PC-3 (cell line): ENCODE data around the gene SYCP2L. TPM values are rescaled to one million over a fixed set of nuclear protein-coding genes. Genes with fewer than 3 reads are reported as not detected.
A peak's percentile ranks its signal among the peaks of the same experiment; 100 is the strongest.

Source experiments
- ATAC-seq: fragments of 200-7000 bp; cut with Tn5 transposase; 2 replicates; pipeline ENCODE4 v1.9.1; 2020; ENCODE audit warnings: mild to moderate bottlenecking, moderate library complexity
- BruUV-seq: library from RNA; stranded (reverse); fragments of 400-500 nt; replicated peaks from 2 replicates; lab custom pipeline; 2021; lab: Mats Ljungman, UMichigan
- CTCF ChIA-PET: fragments of 300-600 bp; sonication (Branson Sonifier 250); formaldehyde crosslinking; loops from one replicate; lab custom pipeline; 2022; ENCODE audit warnings: antibody characterized with exemption; lab: Charles Lee
- POLR2A ChIA-PET: fragments of 300-600 bp; sonication (Branson Sonifier 250); formaldehyde crosslinking; loops from one replicate; lab custom pipeline; 2022; ENCODE audit warnings: antibody characterized with exemption; ENCODE audit not compliant: unreplicated experiment; lab: Charles Lee
- DNase-seq: peaks from one replicate; pipeline ENCODE4 v3.0.0-alpha.2; 2015
- H2AFZ ChIP-seq: fragments of 300-600 bp; sonication (generic); 2 replicates; pipeline ENCODE4 v1.6.0; 2016; ENCODE audit warnings: antibody characterized with exemption, low read length
- H3F3A ChIP-seq: fragments of 300-600 bp; sonication (generic); one replicate; pipeline ENCODE4 v1.6.0; 2017; ENCODE audit warnings: antibody characterized with exemption, low read length, control low read depth, mild to moderate bottlenecking; ENCODE audit not compliant: unreplicated experiment
- H3K27ac ChIP-seq: fragments of 300-600 bp; sonication (generic); 2 replicates; pipeline ENCODE4 v1.5.1; 2016; ENCODE audit warnings: mild to moderate bottlenecking, low read length
- H3K27me3 ChIP-seq: fragments of 300-600 bp; sonication (generic); 2 replicates; pipeline ENCODE4 v1.6.1; 2016; ENCODE audit warnings: low read length, mixed read lengths
- H3K36me3 ChIP-seq: fragments of 300-600 bp; sonication (generic); 2 replicates; pipeline ENCODE4 v1.6.1; 2016; ENCODE audit warnings: low read depth, mixed run types, low read length, mixed read lengths
- H3K4me1 ChIP-seq: fragments of 300-600 bp; sonication (generic); 2 replicates; pipeline ENCODE4 v1.5.1; 2016; ENCODE audit warnings: low read length; ENCODE audit not compliant: insufficient read depth
- H3K4me2 ChIP-seq: fragments of 300-600 bp; sonication (generic); 2 replicates; pipeline ENCODE4 v1.6.0; 2016; ENCODE audit warnings: low read length
- H3K4me3 ChIP-seq: fragments of 300-600 bp; sonication (generic); 2 replicates; pipeline ENCODE4 v1.5.1; 2016; ENCODE audit warnings: mild to moderate bottlenecking, low read length, mixed read lengths
- H3K79me2 ChIP-seq: fragments of 300-600 bp; sonication (generic); 2 replicates; pipeline ENCODE4 v1.6.1; 2017; ENCODE audit warnings: low read length, mixed read lengths
- H3K9ac ChIP-seq: fragments of 300-600 bp; sonication (generic); 2 replicates; pipeline ENCODE4 v1.6.0; 2016; ENCODE audit warnings: mild to moderate bottlenecking, low read length
- H3K9me2 ChIP-seq: fragments of 300-600 bp; sonication (generic); replicated peaks from 2 replicates; pipeline ENCODE4 v1.6.1; 2016; ENCODE audit warnings: mixed run types, low read length, mixed read lengths
- H3K9me3 ChIP-seq: fragments of 300-600 bp; sonication (generic); 2 replicates; pipeline ENCODE4 v1.6.1; 2016; ENCODE audit warnings: low read length, mixed read lengths
- H4K20me1 ChIP-seq: fragments of 300-600 bp; sonication (generic); 2 replicates; pipeline ENCODE4 v1.6.1; 2016; ENCODE audit warnings: low read length, mixed read lengths
- EZH2 ChIP-seq: fragments of 300-600 bp; sonication (generic); IDR thresholded peaks from one replicate; pipeline ENCODE4 v1.6.1; 2017; ENCODE audit warnings: antibody characterized with exemption, mild to moderate bottlenecking, low read length; ENCODE audit not compliant: unreplicated experiment
- EZH2phosphoT487 ChIP-seq: fragments of 300-600 bp; sonication (generic); IDR thresholded peaks from 2 replicates; pipeline ENCODE4 v1.6.1; 2018; ENCODE audit warnings: mild to moderate bottlenecking, antibody characterized with exemption, low read length, borderline replicate concordance
- intact Hi-C: fragments of 100-400 bp; cut with micrococcal nuclease; formaldehyde crosslinking; loops from 2 replicates; pipeline ENCODE4 v1.9.0; 2023
- total RNA-seq: library from RNA; depleted of rRNA; stranded (reverse); fragments of >200 nt; gene quantifications from 2 replicates; pipeline ENCODE4 v1.2.3, GENCODE V29; 2014
- TF ChIP-seq, protein P1 (sequence below): fragments of 300-600 bp; sonication (generic); conservative IDR thresholded peaks from 2 replicates; pipeline ENCODE4 v1.5.1; 2017; ENCODE audit warnings: antibody characterized with exemption, low read depth, mild to moderate bottlenecking, low read length

Gene SYCP2L
- total RNA-seq, 1 experiment from 2014 or later, result 0.07 TPM

DNA sequence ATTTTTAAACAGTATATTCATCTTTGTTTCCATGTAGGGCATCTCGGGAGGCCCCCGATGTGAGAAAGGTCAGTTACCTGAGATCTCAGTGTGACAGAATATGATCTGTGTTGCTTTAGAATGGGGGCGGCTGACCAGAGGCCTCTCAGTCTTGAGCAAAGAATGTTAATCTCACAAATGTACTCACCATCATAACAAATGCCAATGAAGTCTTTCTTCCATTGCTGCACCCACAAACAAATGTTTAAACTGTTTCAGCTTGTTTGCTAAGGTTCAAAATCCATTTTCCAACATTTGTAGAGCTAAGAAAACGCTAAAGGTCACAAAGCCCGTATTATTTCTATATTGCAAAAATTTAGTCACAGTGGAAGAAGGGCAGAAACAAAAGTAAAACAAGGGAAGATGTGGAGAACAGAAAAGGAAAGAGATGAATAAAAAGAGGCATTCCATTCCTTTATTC, 125.5 kb downstream of the SYCP2L start:
- no peaks in the 10 kb centered on the region for H3K9me2 ChIP-seq
- no peaks in the 10 kb centered on the region for H3K79me2 ChIP-seq
- ChIA-PET POLR2A (no interaction called here), CTCF (interaction anchor here (0.6 to 1.2 kb wide), 3 partner anchors 57 to 534 kb away, joined by 3 to 7 read pairs (median 4); no protein-coding TSS in a partner anchor)
- peak overlapping the region; percentile 54 for H3K4me2 ChIP-seq
- peaks cover 5% of the 10 kb centered on the region for H3F3A ChIP-seq
- TF ChIP-seq, protein P1, sequence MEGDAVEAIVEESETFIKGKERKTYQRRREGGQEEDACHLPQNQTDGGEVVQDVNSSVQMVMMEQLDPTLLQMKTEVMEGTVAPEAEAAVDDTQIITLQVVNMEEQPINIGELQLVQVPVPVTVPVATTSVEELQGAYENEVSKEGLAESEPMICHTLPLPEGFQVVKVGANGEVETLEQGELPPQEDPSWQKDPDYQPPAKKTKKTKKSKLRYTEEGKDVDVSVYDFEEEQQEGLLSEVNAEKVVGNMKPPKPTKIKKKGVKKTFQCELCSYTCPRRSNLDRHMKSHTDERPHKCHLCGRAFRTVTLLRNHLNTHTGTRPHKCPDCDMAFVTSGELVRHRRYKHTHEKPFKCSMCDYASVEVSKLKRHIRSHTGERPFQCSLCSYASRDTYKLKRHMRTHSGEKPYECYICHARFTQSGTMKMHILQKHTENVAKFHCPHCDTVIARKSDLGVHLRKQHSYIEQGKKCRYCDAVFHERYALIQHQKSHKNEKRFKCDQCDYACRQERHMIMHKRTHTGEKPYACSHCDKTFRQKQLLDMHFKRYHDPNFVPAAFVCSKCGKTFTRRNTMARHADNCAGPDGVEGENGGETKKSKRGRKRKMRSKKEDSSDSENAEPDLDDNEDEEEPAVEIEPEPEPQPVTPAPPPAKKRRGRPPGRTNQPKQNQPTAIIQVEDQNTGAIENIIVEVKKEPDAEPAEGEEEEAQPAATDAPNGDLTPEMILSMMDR, result no peak
- TF ChIP-seq EZH2phosphoT487 (no peak), EZH2 (no peak)
- peak overlapping the region; percentile 44 for H3K27ac ChIP-seq
- H3K36me3 ChIP-seq, result no peaks in the 10 kb centered on the region
- no peak overlapping the region for H3K9ac ChIP-seq
- H3K27me3 ChIP-seq, result no peaks in the 10 kb centered on the region
- DNase-seq, result no peak
- no peaks in the 10 kb centered on the region for H4K20me1 ChIP-seq
- BruUV-seq, result no TSS peak
- H3K9me3 ChIP-seq, result no peaks in the 10 kb centered on the region
- H3K4me3 ChIP-seq, result peak overlapping the region; percentile 18; the same call in 1 of the 2 replicates
- ATAC-seq, result no peak
- peaks cover 36% of the 10 kb centered on the region for H3K4me1 ChIP-seq
- intact Hi-C loops, result no loop called here
- H2AFZ ChIP-seq, result no peak overlapping the region

DNA sequence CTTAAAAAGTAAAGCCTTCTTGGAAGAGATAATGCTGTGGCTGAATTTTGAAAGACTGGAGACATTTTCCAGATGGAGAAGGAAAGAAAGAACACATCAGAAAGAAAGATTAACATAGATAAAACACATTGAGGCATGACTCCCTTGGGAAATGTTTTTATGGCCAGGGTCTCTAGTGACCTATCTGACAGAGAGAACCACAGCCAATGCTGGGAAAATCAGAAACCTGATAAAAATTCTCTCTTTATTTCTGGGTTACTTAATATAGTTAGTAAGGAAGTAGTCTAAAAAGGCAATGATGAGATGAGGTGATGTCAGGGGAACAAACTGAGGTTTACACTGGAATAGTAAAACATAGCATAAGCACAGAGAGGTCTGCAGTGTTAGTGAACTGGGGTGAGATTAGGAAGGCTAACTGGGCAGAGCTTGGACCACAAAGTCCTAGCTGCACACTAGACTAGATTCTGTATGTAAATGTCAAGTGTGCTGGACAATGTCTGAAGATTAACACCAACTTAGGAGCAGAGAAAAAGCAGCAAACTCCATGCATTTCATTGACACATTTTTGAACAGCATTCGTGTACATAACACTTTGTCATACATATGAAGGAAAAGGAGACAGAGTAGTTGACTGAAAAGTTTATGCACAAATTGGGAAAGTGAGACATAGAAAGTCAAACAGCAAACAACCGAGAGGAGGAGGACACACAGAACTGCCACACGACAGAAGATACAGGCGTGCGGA, 126.3 kb downstream of the SYCP2L start:
- no peaks in the 10 kb centered on the region for H4K20me1 ChIP-seq
- no peak overlapping the region for H3K27ac ChIP-seq
- no peaks in the 10 kb centered on the region for H3K36me3 ChIP-seq
- H3K4me3 ChIP-seq, result no peak overlapping the region
- no peaks in the 10 kb centered on the region for H3F3A ChIP-seq
- H3K9me2 ChIP-seq, result no peaks in the 10 kb centered on the region
- BruUV-seq, result no TSS peak
- no peaks in the 10 kb centered on the region for H3K27me3 ChIP-seq
- no peak overlapping the region for H3K9ac ChIP-seq
- CTCF ChIA-PET, result no interaction called here
- POLR2A ChIA-PET, result no interaction called here
- ATAC-seq (no peak), DNase-seq (no peak)
- H3K4me1 ChIP-seq, result peaks cover 28% of the 10 kb centered on the region
- intact Hi-C loops, result no loop called here
- H3K4me2 ChIP-seq, result no peak overlapping the region
- H3K79me2 ChIP-seq, result no peaks in the 10 kb centered on the region
- TF ChIP-seq EZH2, result no peak
- TF ChIP-seq EZH2phosphoT487, result no peak
- TF ChIP-seq, protein P1, result no peak
- H3K9me3 ChIP-seq, result no peaks in the 10 kb centered on the region
- H2AFZ ChIP-seq, result no peak overlapping the region

DNA sequence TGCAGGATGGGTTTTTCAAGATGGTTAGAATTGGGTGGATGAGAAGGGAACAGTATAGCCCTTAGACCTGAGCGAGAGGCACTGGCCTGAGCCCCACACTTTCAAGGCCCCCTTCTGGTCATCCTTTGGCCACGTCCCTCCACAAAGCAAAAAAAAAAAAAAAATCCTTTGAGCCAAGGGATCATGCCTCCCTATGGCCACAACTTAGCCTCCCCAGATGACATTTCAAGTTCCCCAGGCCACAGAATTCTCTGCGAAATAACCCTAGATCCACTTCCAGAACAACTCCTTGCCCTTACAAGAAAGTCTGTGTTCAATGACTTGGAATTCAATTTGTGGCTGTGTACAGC, 126.8 kb downstream of the SYCP2L start:
- ATAC-seq (no peak), DNase-seq (no peak)
- no peak overlapping the region for H3K4me3 ChIP-seq
- no peaks in the 10 kb centered on the region for H3K9me3 ChIP-seq
- no peaks in the 10 kb centered on the region for H3K9me2 ChIP-seq
- H3K79me2 ChIP-seq, result no peaks in the 10 kb centered on the region
- intact Hi-C loops, result no loop called here
- no peak overlapping the region for H3K27ac ChIP-seq
- H3F3A ChIP-seq, result no peaks in the 10 kb centered on the region
- ChIA-PET CTCF (no interaction called here), POLR2A (no interaction called here)
- H3K9ac ChIP-seq, result no peak overlapping the region
- no peak for TF ChIP-seq EZH2
- no peak for TF ChIP-seq EZH2phosphoT487
- TF ChIP-seq, protein P1, result no peak
- H3K36me3 ChIP-seq, result no peaks in the 10 kb centered on the region
- H2AFZ ChIP-seq, result no peak overlapping the region
- H3K27me3 ChIP-seq, result no peaks in the 10 kb centered on the region
- H3K4me2 ChIP-seq, result no peak overlapping the region
- no peaks in the 10 kb centered on the region for H4K20me1 ChIP-seq
- peaks cover 23% of the 10 kb centered on the region for H3K4me1 ChIP-seq
- BruUV-seq, result no TSS peak
